GM12875 (cell line): ENCODE measurements around the gene FAM240B.

Experiments
- H3K4me3 ChIP-seq: one replicate; pipeline ENCODE4 v1.5.1; 2011; ENCODE audit warnings: low read depth, low read length, control low read depth
- CTCF ChIP-seq: IDR thresholded peaks from 2 replicates; pipeline ENCODE4 v1.5.1; 2011; ENCODE audit warnings: low read depth, mild to moderate bottlenecking, control low read depth, inconsistent platforms, low read length, moderate library complexity, borderline replicate concordance; ENCODE audit not compliant: insufficient read depth

FAM240B gene

GRCh38 chr9:38644601-38645000 lies 75.3 kb downstream of the FAM240B start:
- no peak for TF ChIP-seq CTCF
- H3K4me3 ChIP-seq = no peak overlapping the region
